ENCODE measurements around the gene DGLUCY.

Gene DGLUCY

GRCh38 chr14:91211017-91211416 is 97.1 kb downstream of the DGLUCY start:
- in situ Hi-C loops (cut with HindIII; ENCODE audit: low pct_ligation_motif_present, low sequenced_read_pairs): no loop called here
- H3K27me3 ChIP-seq (replicated peaks): no peaks in the 10 kb centered on the region
- H3K4me3 ChIP-seq (ENCODE audit: low read depth, low read length): no peak overlapping the region
- no peaks in the 10 kb centered on the region for H3K36me3 ChIP-seq (replicated peaks)
- H3K27ac ChIP-seq: no peak overlapping the region
- TF ChIP-seq, protein P1, sequence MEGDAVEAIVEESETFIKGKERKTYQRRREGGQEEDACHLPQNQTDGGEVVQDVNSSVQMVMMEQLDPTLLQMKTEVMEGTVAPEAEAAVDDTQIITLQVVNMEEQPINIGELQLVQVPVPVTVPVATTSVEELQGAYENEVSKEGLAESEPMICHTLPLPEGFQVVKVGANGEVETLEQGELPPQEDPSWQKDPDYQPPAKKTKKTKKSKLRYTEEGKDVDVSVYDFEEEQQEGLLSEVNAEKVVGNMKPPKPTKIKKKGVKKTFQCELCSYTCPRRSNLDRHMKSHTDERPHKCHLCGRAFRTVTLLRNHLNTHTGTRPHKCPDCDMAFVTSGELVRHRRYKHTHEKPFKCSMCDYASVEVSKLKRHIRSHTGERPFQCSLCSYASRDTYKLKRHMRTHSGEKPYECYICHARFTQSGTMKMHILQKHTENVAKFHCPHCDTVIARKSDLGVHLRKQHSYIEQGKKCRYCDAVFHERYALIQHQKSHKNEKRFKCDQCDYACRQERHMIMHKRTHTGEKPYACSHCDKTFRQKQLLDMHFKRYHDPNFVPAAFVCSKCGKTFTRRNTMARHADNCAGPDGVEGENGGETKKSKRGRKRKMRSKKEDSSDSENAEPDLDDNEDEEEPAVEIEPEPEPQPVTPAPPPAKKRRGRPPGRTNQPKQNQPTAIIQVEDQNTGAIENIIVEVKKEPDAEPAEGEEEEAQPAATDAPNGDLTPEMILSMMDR (IDR thresholded peaks at IDR 0.05; ENCODE audit: low read depth, low read length, missing control alignments): no peak
- no peak for DNase-seq

DNA sequence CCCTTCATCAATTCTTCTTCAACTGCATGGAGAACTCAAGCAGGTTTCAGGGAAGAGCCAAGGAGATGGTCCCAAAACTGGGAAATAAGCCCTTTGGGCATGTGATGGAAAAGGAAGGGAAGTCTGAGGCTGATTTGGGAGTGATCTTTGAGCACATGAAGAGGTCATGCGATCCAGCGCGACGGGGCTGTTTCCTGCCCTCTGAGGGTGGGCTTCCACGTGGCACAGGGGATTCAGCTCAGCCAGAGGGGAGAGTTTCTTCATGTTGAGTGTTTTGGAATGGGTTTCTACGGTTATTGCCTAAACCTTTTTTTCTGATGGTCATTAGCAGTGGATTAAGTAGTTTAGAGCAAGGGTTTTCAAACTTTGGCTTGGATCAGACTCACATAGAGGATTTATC is 100.4 kb downstream of the DGLUCY start:
- no peak for DNase-seq
- Histone ChIP-seq H3K4me3 (ENCODE audit: low read depth, low read length) (no peak overlapping the region), H3K36me3 (replicated peaks) (no peaks in the 10 kb centered on the region), H3K27me3 (replicated peaks) (no peaks in the 10 kb centered on the region), H3K27ac (no peak overlapping the region)
- in situ Hi-C loops (cut with HindIII; ENCODE audit: low pct_ligation_motif_present, low sequenced_read_pairs): no loop called here
- TF ChIP-seq, protein P1 (IDR thresholded peaks at IDR 0.05; ENCODE audit: low read depth, low read length, missing control alignments): no peak

DNA sequence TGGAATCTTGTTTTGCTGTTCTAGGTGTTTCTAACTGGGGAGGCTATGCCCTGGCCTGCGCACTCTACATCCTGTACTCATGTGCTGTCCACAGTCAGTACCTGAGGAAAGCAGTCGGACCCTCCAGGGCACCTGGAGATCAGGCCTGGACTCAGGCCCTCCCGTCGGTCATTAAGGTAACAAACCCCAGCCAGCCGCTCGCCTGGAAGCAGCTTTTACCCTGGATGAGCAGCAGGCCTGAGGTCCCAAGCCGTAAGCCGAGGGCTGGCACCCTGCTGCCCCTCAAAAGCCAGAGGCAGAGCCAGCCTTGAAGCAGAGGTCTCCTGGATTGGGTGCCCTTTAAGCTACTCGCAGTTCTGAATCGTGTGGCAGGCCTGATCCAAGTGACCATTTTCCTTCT is 101.5 kb downstream of the DGLUCY start:
- Histone ChIP-seq H3K27ac (no peak overlapping the region), H3K4me3 (ENCODE audit: low read depth, low read length) (no peak overlapping the region), H3K27me3 (replicated peaks) (no peaks in the 10 kb centered on the region), H3K36me3 (replicated peaks) (no peaks in the 10 kb centered on the region)
- in situ Hi-C loops (cut with HindIII; ENCODE audit: low pct_ligation_motif_present, low sequenced_read_pairs): no loop called here
- TF ChIP-seq, protein P1 (IDR thresholded peaks at IDR 0.05; ENCODE audit: low read depth, low read length, missing control alignments): no peak
- no peak for DNase-seq

DNA sequence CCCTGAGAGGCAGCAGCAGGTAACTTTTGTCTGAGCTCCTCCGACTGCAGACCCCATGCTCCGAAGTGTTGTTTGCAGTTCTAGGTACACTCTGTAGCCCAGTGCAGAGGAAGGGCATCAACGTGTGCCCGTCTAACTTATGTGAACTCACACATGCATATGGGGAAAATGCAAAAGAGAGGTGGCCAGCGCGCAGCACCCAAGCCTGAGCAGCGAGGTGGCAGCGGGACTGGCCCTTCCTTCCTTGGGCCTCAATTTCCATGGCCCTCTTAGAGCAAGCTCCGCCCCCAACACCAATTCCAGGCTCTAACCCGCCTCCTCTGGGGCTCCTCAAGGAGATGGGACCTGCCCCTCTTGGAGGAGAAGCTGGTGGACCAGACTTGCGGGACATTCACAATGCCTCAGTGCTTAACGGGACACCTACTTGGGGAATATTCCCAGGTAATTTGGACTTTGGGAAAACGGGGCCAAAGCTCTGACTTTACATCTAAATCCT is 102.9 kb downstream of the DGLUCY start:
- H3K36me3 ChIP-seq (replicated peaks): no peaks in the 10 kb centered on the region
- TF ChIP-seq, protein P1 (IDR thresholded peaks at IDR 0.05; ENCODE audit: low read depth, low read length, missing control alignments): no peak
- no peak overlapping the region for H3K27ac ChIP-seq
- no peak for DNase-seq
- no peaks in the 10 kb centered on the region for H3K27me3 ChIP-seq (replicated peaks)
- H3K4me3 ChIP-seq (ENCODE audit: low read depth, low read length): no peak overlapping the region
- in situ Hi-C loops (cut with HindIII; ENCODE audit: low pct_ligation_motif_present, low sequenced_read_pairs): no loop called here

GRCh38 chr14:91218014-91218413 is 104.1 kb downstream of the DGLUCY start:
- Histone ChIP-seq H3K27me3 (replicated peaks) (no peaks in the 10 kb centered on the region), H3K4me3 (ENCODE audit: low read depth, low read length) (no peak overlapping the region), H3K27ac (no peak overlapping the region), H3K36me3 (replicated peaks) (no peaks in the 10 kb centered on the region)
- in situ Hi-C loops (cut with HindIII; ENCODE audit: low pct_ligation_motif_present, low sequenced_read_pairs): no loop called here
- TF ChIP-seq, protein P1 (IDR thresholded peaks at IDR 0.05; ENCODE audit: low read depth, low read length, missing control alignments): no peak
- DNase-seq: no peak

All from brain microvascular endothelial cell (primary cell).